A549 (cell line): ENCODE measurements around the gene SSU72. TPM values are rescaled to one million over a fixed set of nuclear protein-coding genes. Genes with fewer than 3 reads are reported as not detected.

Source experiments
- ATAC-seq, 2 experiments: fragments of 200-7000 bp in 1 of 2; fragments of >200 bp in 1 of 2; cut with Nextera tagmentation in 1 of 2; cut with Tn5 transposase in 1 of 2; 3 replicates each; pipeline versions ENCODE4 v1.8.0 to v1.9.1; 2018 to 2020; ENCODE audit warnings: mild to moderate bottlenecking in 1 of 2, moderate library complexity in 1 of 2
- CTCF ChIA-PET: fragments of 300-600 bp; sonication (Branson Sonifier 250); formaldehyde crosslinking; extraction: SDS; loops from one replicate; lab custom pipeline; 2021; ENCODE audit warnings: antibody characterized with exemption, inconsistent platforms; lab: Yijun Ruan, JAX
- POLR2A ChIA-PET: fragments of 350-600 bp; formaldehyde crosslinking; extraction: SDS; loops from one replicate; lab custom pipeline; 2021; ENCODE audit warnings: antibody characterized with exemption, inconsistent platforms; lab: Yijun Ruan, JAX
- DNase-seq, 2 experiments: peaks; one replicate each; pipeline versions ENCODE4 v3.0.0 to v3.0.0-alpha.2; 2011 to 2016; ENCODE audit warnings: low read depth in 1 of 2, low spot score in 1 of 2
- FAIRE-seq: peaks from 2 replicates; lab custom pipeline; 2011; peaks lifted over from hg19 to GRCh38; lab: Jason Lieb, UNC
- H3K27ac ChIP-seq, 2 experiments: fragments of >200 bp; sonication (Bioruptor Twin); formaldehyde crosslinking; 3 replicates each; pipeline ENCODE4 v1.5.1; 2016 to 2017
- H3K4me1 ChIP-seq: fragments of >200 bp; sonication (Bioruptor Twin); formaldehyde crosslinking; 3 replicates; pipeline ENCODE4 v1.6.1; 2016
- H3K4me2 ChIP-seq: fragments of >200 bp; sonication (Bioruptor Twin); formaldehyde crosslinking; 3 replicates; pipeline ENCODE4 v1.6.1; 2016
- H3K4me3 ChIP-seq: fragments of >200 bp; sonication (Bioruptor Twin); formaldehyde crosslinking; 3 replicates; pipeline ENCODE4 v1.5.1; 2016
- H3K9me3 ChIP-seq: fragments of >200 bp; sonication (Bioruptor Twin); formaldehyde crosslinking; 3 replicates; pipeline ENCODE4 v1.6.1; 2016
- BCL3 ChIP-seq: fragments of >200 bp; sonication (Bioruptor Twin); formaldehyde crosslinking; IDR thresholded peaks from 3 replicates; pipeline ENCODE4 v1.6.1; 2016
- CBX2 ChIP-seq: fragments of 200-600 bp; sonication (generic); IDR thresholded peaks from 2 replicates; pipeline ENCODE4 v1.6.1; 2016; ENCODE audit warnings: low read depth, mild to moderate bottlenecking, borderline replicate concordance
- CEBPB ChIP-seq, 2 experiments: fragments of >200 bp in 1 of 2; sonication (Bioruptor Twin) in 1 of 2; formaldehyde crosslinking in 1 of 2; IDR thresholded peaks; 2 replicates each; pipeline ENCODE4 v1.6.1; 2012 to 2016
- ESRRA ChIP-seq: fragments of 150-350 bp; IDR thresholded peaks from 2 replicates; pipeline ENCODE4 v1.6.1; 2014; ENCODE audit warnings: mild to moderate bottlenecking, low read length, borderline replicate concordance
- FOSB ChIP-seq: fragments of 250-450 bp; sonication (Bioruptor Pico); IDR thresholded peaks from 2 replicates; pipeline ENCODE4 v1.5.0; 2020; ENCODE audit warnings: mild to moderate bottlenecking, moderate library complexity
- FOSL2 ChIP-seq, 2 experiments: fragments of 450-650 bp in 1 of 2; fragments of >200 bp in 1 of 2; sonication (Bioruptor Twin) in 1 of 2; formaldehyde crosslinking; IDR thresholded peaks; 2 replicates each; pipeline versions ENCODE4 v1.5.0 to v1.6.1; 2016 to 2020; ENCODE audit warnings: mild to moderate bottlenecking in 1 of 2, moderate library complexity in 1 of 2
- GATA3 ChIP-seq: IDR thresholded peaks from 2 replicates; pipeline ENCODE4 v1.6.1; 2012; ENCODE audit warnings: borderline replicate concordance
- HMGXB4 ChIP-seq: fragments of 250-450 bp; sonication (Bioruptor Pico); IDR thresholded peaks from 2 replicates; pipeline ENCODE4 v1.5.0; 2021; ENCODE audit warnings: mild to moderate bottlenecking, moderate library complexity, borderline replicate concordance
- HOXB5 ChIP-seq: fragments of 250-450 bp; sonication (Bioruptor Pico); IDR thresholded peaks from 2 replicates; pipeline ENCODE4 v1.5.0; 2020; ENCODE audit warnings: mild to moderate bottlenecking, moderate library complexity
- JUNB ChIP-seq: fragments of >200 bp; sonication (Bioruptor Twin); formaldehyde crosslinking; IDR thresholded peaks from 2 replicates; pipeline ENCODE4 v1.6.1; 2016
- KDM5A ChIP-seq: fragments of 200-600 bp; sonication (generic); IDR thresholded peaks from 2 replicates; pipeline ENCODE4 v1.6.1; 2016; ENCODE audit warnings: antibody characterized with exemption, mild to moderate bottlenecking
- MAFK ChIP-seq: fragments of 450-650 bp; IDR thresholded peaks from 2 replicates; pipeline ENCODE4 v1.6.1; 2014; ENCODE audit not compliant: partially characterized antibody
- MAX ChIP-seq: IDR thresholded peaks from 2 replicates; pipeline ENCODE4 v1.6.1; 2012
- MAZ ChIP-seq: fragments of 150-350 bp; IDR thresholded peaks from 2 replicates; pipeline ENCODE4 v1.6.1; 2014; ENCODE audit warnings: antibody characterized with exemption, low read depth, low read length, borderline replicate concordance
- NFE2L2 ChIP-seq: fragments of 150-350 bp; conservative IDR thresholded peaks from 2 replicates; pipeline ENCODE4 v1.6.1; 2014; ENCODE audit warnings: low read length
- POLR2A ChIP-seq: IDR thresholded peaks from 2 replicates; pipeline ENCODE4 v1.6.1; 2012; ENCODE audit warnings: mild to moderate bottlenecking, low read length
- POLR2AphosphoS2 ChIP-seq: conservative IDR thresholded peaks from 2 replicates; pipeline ENCODE4 v1.6.1; 2012; ENCODE audit warnings: low read length, improper control_type of control experiment, inconsistent platforms
- RARB ChIP-seq: fragments of 250-450 bp; sonication (Bioruptor Pico); IDR thresholded peaks from 2 replicates; pipeline ENCODE4 v1.8.0; 2021; ENCODE audit warnings: mild to moderate bottlenecking, moderate library complexity
- RCOR1 ChIP-seq: fragments of 150-350 bp; IDR thresholded peaks from 2 replicates; pipeline ENCODE4 v1.6.1; 2014; ENCODE audit warnings: antibody characterized with exemption, low read length, low read depth
- REST ChIP-seq: fragments of 200-600 bp; sonication (generic); IDR thresholded peaks from 2 replicates; pipeline ENCODE4 v1.6.1; 2016; ENCODE audit warnings: antibody characterized with exemption, mild to moderate bottlenecking, moderate library complexity
- RNF2 ChIP-seq: fragments of 200-600 bp; sonication (generic); IDR thresholded peaks from 2 replicates; pipeline ENCODE4 v1.6.1; 2016; ENCODE audit warnings: low read depth, mild to moderate bottlenecking, antibody characterized with exemption, moderate library complexity, borderline replicate concordance
- SREBF2 ChIP-seq: fragments of 450-650 bp; IDR thresholded peaks from 2 replicates; pipeline ENCODE4 v1.6.1; 2014; ENCODE audit warnings: mild to moderate bottlenecking, moderate library complexity
- WGBS: methylation state at CpG from one replicate; pipeline ENCODE4 v1.1.6; 2017; ENCODE audit errors: missing lambda C conversion rate; 5-methylcytosine and 5-hydroxymethylcytosine counted together
- polyA plus RNA-seq, 4 experiments: library from polyadenylated mRNA; depleted of rRNA in 3 of 4; stranded (reverse); fragments of >200 nt; fragmentation: RNase III in 1 of 4; extraction: RNeasy Plus Mini Kit Qiagen cat#74134 plus additional on column Dnase treatment in 1 of 4; gene quantifications; 2 replicates in 3 of 4; 3 replicates in 1 of 4; pipeline ENCODE4 v1.2.3, GENCODE V29; 2011 to 2017

Gene SSU72
- polyA plus RNA-seq, 2 of the 4 experiments (the other 2 are of a cell fraction), result 75.3 to 101 TPM

- H3K9me3 ChIP-seq, result no peaks in the 10 kb centered on the region; the same call in 2 of the 3 replicates
- TF ChIP-seq JUNB (no peak), POLR2AphosphoS2 (no peak), POLR2A (no peak)
- no peak overlapping the region for H3K27ac ChIP-seq
- ChIA-PET POLR2A (no interaction called here), CTCF (interaction anchor here (0.8 kb wide), 1 partner anchor 10 kb away, joined by 3 read pairs; no protein-coding TSS in a partner anchor)
- no peaks in the 10 kb centered on the region for H3K4me1 ChIP-seq
- 100% methylated on average over 2 of the region's 15 CpGs for WGBS
- no peak for FAIRE-seq
- ATAC-seq, result no peak
- H3K4me3 ChIP-seq, result no peak overlapping the region
- no peak overlapping the region for H3K4me2 ChIP-seq
- no peak for DNase-seq
Measured at GRCh38 chr1:1536938-1537546, 37.6 kb downstream of the SSU72 start.

- H3K27ac ChIP-seq, result no peak overlapping the region
- ATAC-seq (peak; percentile 19 to 32; a peak in 4 of 6 replicates), FAIRE-seq (no peak), DNase-seq (no peak)
- POLR2A ChIA-PET, result no interaction called here
- no peak overlapping the region for H3K4me3 ChIP-seq
- WGBS, result 90% methylated on average over 29 of the region's 48 CpGs
- H3K4me2 ChIP-seq, result no peak overlapping the region
- H3K4me1 ChIP-seq, result no peaks in the 10 kb centered on the region
- CTCF ChIA-PET, result interaction anchor here (0.8 kb wide), 1 partner anchor 11 kb away, joined by 3 read pairs; no protein-coding TSS in a partner anchor
- no peaks in the 10 kb centered on the region; the same call in 2 of the 3 replicates for H3K9me3 ChIP-seq
- TF ChIP-seq REST (no peak), CEBPB (IDR thresholded peaks at IDR 0.05) (no peak), FOSB (CRISPR knock-in tag) (no peak), CBX2 (no peak), KDM5A (no peak), SREBF2 (no peak), RARB (CRISPR knock-in tag) (no peak), GATA3 (no peak), ESRRA (no peak), RCOR1 (no peak)
- TF ChIP-seq, all 56 proteins: peak for 0
Measured at GRCh38 chr1:1536019-1536937, 38.4 kb downstream of the SSU72 start.

DNA sequence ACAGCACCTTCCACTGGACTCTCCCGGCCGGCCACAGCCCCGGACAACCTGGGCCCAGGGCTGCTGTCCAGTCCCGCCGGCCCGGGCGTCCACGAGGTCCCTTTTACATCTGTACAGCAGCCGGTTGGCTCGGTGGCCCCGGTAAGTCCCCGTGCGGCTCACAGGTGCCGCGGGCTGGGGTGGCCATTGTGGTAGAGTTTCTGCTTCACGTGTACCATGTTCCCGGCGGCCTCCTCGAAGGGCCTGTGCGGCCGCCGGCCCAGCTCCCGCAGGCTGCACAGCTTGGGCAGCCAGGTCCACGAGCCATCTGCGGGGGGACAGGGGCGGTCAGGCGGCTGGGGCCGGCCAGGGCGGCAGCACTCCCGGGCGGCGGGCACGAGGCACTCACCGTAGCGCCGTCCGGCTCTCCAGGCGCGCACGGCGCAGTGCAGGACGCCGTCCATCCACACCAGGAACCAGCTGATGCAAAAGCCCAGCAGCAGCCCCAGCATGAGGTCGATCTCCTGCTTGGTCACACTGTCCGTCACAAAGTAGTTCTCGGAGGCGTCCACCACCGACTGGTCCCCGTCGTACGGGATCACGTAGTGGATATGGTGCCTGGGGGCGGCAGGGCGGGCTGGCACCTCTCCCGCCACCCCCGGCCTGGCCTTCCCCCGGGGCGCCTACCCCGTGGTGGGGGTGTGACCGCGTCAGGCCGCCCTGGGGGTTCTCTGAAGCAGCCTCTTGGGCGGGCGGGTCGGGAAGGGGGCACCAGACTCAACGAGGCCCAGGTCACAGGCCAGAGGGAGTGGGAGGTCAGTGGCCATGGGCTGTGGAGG, 39.3 kb downstream of the SSU72 start:
- ChIA-PET POLR2A (no interaction called here), CTCF (no interaction called here)
- no peak overlapping the region for H3K27ac ChIP-seq
- no peaks in the 10 kb centered on the region for H3K4me1 ChIP-seq
- no peak overlapping the region for H3K4me2 ChIP-seq
- H3K9me3 ChIP-seq, result no peaks in the 10 kb centered on the region; the same call in 2 of the 3 replicates
- DNase-seq, result no peak
- WGBS, result 95% methylated on average over 24 of the region's 66 CpGs
- no peak for FAIRE-seq
- H3K4me3 ChIP-seq, result no peak overlapping the region
- ATAC-seq, result peak in 1 of 2 experiments; percentile 4; a peak in 3 of 6 replicates
- TF ChIP-seq MAZ (no peak), MAFK (no peak), HMGXB4 (CRISPR knock-in tag) (no peak), BCL3 (no peak), HOXB5 (CRISPR knock-in tag) (no peak), FOSL2 (IDR thresholded peaks at IDR 0.05) (no peak), FOSL2 (CRISPR knock-in tag; IDR thresholded peaks at IDR 0.05) (no peak), RNF2 (no peak), MAX (no peak), NFE2L2 (no peak)
